ENCODE results near the gene ADGRD1.

ADGRD1 gene

DNA sequence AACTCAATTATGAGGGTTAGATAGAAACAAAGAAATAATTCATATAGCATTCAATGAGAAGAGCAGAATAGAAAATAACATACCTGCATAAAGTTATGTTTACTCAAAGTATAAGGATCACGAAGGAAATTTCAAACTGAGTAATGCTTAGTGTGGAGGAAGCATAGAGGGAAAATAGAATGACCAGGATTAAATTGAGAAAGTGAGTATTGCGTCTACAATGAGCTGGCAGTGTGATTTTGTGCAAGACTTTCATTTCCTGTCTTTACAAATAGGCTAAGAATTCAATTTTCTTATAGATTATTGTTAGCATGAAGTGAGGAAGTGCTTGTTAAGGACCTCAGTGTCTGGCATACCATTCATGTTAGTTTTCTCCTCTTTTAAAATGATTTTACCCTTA lies 12.0 kb downstream of the ADGRD1 start:
- no peak for DNase-seq

DNA sequence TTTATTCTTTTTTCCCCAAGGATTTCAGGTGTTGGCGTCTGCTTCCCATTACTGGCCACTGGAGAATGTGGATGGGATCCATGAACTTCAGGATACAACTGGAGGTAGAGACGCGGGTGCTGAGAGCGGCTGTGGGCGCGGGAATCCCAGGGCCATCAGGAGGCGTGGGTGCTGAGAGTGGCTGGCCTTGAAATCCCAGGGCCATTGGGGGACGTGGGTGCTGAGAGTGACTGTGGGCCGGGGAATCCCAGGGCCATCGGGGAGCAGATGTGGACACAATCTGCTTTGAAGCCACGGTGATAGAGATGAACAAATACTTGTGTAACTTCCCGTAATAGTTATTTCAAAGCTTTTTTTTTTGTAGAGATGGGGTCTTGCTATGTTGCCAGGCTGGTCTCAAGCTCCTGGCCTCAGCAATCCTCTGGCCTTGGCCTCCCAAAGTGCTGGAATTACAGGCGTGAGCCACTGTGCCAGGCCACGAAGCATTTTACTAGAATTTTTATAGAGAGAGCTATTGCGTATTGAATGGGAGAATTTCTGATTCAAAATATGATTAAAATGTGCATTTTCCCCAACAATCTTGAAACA lies 12.8 kb downstream of the ADGRD1 start:
- no peak for DNase-seq

DNA sequence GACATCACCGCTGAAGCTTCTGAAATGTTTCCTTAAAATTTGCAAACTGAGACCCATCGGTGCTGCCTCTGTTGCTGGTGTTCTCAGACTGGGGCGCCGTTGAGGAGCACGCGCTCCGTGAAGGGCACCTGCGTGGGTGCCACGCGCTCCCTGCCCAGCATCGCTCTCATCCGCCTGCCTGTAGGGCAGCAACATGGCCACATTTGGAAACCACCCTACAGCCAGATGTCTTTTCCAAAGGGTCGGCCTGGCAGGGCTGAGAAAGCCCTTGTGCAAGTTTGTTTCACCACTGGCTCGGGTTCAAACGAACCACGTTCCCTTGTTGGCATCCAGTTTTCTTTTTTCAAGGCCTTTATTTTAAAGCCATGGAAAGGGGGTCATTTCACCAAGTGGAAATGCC lies 13.9 kb downstream of the ADGRD1 start:
- no peak for DNase-seq

DNA sequence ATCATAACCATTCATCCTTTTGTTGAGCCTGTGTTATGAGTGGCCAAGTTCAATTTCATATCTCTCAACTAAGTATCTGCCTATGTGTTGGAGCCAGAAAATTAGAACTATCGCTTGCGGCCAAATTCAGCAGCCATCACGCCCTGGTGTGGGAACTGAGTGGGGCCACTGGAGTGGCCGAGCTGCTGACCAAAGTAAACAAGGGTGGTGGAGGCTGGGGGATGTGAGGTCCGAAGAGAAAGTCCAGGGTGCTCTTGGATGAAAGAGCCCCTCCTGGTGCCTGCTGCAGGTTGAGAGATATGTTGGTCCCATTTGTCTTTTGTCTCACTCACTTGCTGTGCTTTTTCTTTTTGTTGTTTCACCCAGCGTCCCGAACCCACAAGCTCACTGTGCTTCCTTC lies 14.9 kb downstream of the ADGRD1 start:
- no peak for DNase-seq

DNA sequence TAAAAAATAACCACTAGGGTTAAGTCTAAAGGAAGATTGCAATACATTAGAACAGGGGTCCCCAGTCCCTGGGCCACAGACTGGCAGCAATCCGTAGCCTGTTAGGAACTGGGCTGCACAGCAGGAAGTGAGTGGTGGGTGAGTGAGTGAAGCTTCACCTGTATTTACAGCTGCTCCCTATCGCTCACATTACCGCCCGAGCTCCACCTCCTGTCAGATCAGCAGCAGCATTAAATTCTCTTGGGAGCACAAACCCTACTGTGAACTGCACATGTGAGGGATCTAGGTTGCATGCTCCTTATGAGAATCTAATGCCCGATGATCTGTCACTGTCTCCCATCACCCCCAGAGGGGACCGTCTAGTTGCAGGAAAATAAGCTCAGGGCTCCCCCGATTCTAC lies 15.5 kb downstream of the ADGRD1 start:
- no peak for DNase-seq

DNA sequence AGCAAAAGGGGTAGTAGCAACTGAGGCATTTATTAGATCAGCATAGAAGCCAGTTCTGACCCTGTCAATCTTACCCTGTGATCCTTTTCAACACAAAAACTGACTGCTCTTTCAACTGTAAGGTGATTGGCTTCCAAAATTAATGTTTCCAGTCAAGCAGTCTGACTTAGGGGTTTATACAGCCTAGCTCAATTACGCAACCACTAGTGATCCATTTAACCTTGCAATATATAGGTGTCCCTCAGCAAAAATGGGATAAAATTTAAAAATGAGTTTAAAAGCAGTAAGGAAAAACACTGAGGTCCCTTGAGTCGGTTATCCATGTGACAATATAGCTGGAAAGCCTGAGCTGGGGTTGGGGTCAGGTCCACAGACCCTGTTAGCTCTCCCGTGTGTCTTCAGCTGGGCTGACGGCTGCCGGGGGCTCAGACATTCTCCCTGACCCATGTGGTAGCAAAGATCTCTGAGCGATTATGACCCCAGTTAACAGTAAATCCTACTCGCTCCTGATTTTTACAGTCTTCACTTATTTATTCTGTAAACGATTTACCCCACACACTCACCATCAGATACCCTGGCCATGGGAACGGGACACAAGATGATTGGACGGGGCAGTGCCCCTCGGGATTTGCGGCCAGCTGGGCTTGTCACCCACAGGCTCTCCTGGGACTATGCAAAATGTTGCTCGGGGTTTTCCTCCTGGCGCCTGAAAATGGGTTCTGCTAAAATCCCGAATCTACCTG lies 16.6 kb downstream of the ADGRD1 start:
- DNase-seq: no peak

DNA sequence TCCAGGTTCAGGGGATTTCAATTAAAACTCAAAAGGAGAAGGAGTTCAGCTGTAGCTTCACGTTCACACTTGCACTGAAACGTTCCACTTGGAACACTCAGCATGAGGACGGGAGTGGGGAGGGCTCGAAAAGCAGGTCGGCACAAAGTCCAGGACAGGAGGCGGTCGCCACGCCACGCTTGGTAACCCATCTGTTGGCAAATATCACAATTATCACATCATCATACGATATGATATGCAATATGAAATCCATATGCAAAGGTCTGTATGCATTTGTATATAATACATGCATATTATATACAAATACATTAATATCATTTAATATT lies 17.2 kb downstream of the ADGRD1 start:
- DNase-seq: no peak

GRCh38 chr12:130971925-130972585 lies 18.3 kb downstream of the ADGRD1 start:
- DNase-seq: no peak

- no peak for DNase-seq
These were observed 18.9 kb downstream of the ADGRD1 start for GRCh38 chr12:130972586-130972950.

- no peak for DNase-seq
These were observed 19.4 kb downstream of the ADGRD1 start for GRCh38 chr12:130973109-130973508.

GRCh38 chr12:130973906-130974305 lies 20.2 kb downstream of the ADGRD1 start:
- DNase-seq: no peak

GRCh38 chr12:130975116-130975515 lies 21.4 kb downstream of the ADGRD1 start:
- no peak for DNase-seq

- DNase-seq: no peak
These were observed 22.5 kb downstream of the ADGRD1 start for GRCh38 chr12:130976171-130976720.

GRCh38 chr12:130977046-130977742 lies 23.5 kb downstream of the ADGRD1 start:
- no peak for DNase-seq

GRCh38 chr12:130977743-130978095 lies 24.0 kb downstream of the ADGRD1 start:
- no peak for DNase-seq

- DNase-seq: no peak
These were observed 25.1 kb downstream of the ADGRD1 start for GRCh38 chr12:130978785-130979184.

- no peak for DNase-seq
These were observed 27.5 kb downstream of the ADGRD1 start for GRCh38 chr12:130981074-130981742.

DNA sequence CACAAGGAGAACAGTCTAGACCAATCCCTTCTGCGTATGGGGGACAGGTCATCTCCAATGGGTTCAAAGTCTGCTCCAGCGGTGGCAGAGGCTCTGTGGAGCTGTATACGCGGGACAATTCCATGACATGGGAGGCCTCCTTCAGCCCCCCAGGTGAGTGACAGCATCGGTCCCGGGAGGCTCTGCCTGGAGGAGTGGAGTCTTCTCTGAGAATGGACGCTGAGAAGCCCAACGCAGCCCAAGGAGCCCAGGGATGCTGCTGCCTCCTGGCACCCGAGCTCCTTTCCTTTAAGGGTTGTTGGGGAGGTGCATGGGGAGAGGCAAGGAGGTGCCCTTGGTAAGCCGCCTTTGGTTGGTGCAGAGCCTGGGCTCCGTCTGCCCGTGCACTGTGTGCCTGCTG lies 28.2 kb downstream of the ADGRD1 start:
- no peak for DNase-seq

- no peak for DNase-seq
These were observed 29.0 kb downstream of the ADGRD1 start for GRCh38 chr12:130982565-130983225.

- no peak for DNase-seq
These were observed 29.8 kb downstream of the ADGRD1 start for GRCh38 chr12:130983328-130984017.
